Activated CD4-positive, CD25-positive, alpha-beta regulatory T cell treated with anti-CD3 and anti-CD28 coated beads, Interleukin-2, amount 50 U/mL, for 72 hours (primary cell): ENCODE results near the gene GSTCD.
"Not testable (repeated sequence)": the region's sequence is repeated elsewhere in the genome, so short reads cannot be mapped to it uniquely, and the experiment has no call there.

Experiments
- DNase-seq: peaks from one replicate; pipeline ENCODE4 v3.0.0; 2021

The GSTCD gene

GRCh38 chr4:105815701-105816100 is 107.1 kb downstream of the GSTCD start:
- DNase-seq, result no peak

- DNase-seq, result no peak
These were observed 113.5 kb downstream of the GSTCD start for GRCh38 chr4:105822061-105822460.

- DNase-seq, result no peak
These were observed 119.5 kb downstream of the GSTCD start for GRCh38 chr4:105828074-105828473.

- DNase-seq, result no peak
These were observed 122.6 kb downstream of the GSTCD start for GRCh38 chr4:105831189-105831588.

GRCh38 chr4:105835177-105835576 is 126.6 kb downstream of the GSTCD start:
- no peak for DNase-seq

- no peak for DNase-seq
These were observed 128.0 kb downstream of the GSTCD start for GRCh38 chr4:105836537-105836936.

- no peak for DNase-seq
These were observed 128.5 kb downstream of the GSTCD start for GRCh38 chr4:105837037-105837436.

GRCh38 chr4:105838082-105838481 is 129.5 kb downstream of the GSTCD start:
- no peak for DNase-seq

- no peak for DNase-seq
These were observed 132.0 kb downstream of the GSTCD start for GRCh38 chr4:105840426-105841174.

- DNase-seq, result no peak
These were observed 135.4 kb downstream of the GSTCD start for GRCh38 chr4:105843941-105844340.

GRCh38 chr4:105845559-105845958 is 137.0 kb downstream of the GSTCD start:
- DNase-seq, result no peak

- DNase-seq, result not testable (repeated sequence)
These were observed 139.8 kb downstream of the GSTCD start for GRCh38 chr4:105848359-105848758.

- no peak for DNase-seq
These were observed 142.6 kb downstream of the GSTCD start for GRCh38 chr4:105851196-105851595.

- DNase-seq, result not testable (repeated sequence)
These were observed 143.6 kb downstream of the GSTCD start for GRCh38 chr4:105852230-105852629.

GRCh38 chr4:105858466-105859040 is 150.0 kb downstream of the GSTCD start:
- no peak for DNase-seq

- DNase-seq, result no peak
These were observed 150.6 kb downstream of the GSTCD start for GRCh38 chr4:105859233-105859632.

GRCh38 chr4:105870963-105871362 is 162.4 kb downstream of the GSTCD start:
- no peak for DNase-seq

GRCh38 chr4:105871997-105872396 is 163.4 kb downstream of the GSTCD start:
- no peak for DNase-seq

- no peak for DNase-seq
These were observed 166.6 kb downstream of the GSTCD start for GRCh38 chr4:105875233-105875632.

GRCh38 chr4:105878668-105879067 is 170.1 kb downstream of the GSTCD start:
- no peak for DNase-seq

GRCh38 chr4:105887508-105887907 is 178.9 kb downstream of the GSTCD start:
- no peak for DNase-seq

- no peak for DNase-seq
These were observed 186.3 kb downstream of the GSTCD start, which contains the start of gene NPNT for GRCh38 chr4:105894660-105895582. Gene NPNT, plus strand, starts transcription at chr4:105895471. Its CDS starts 182 bp downstream, at chr4:105895653.
